ENCODE results near the gene MSRB1. TPM values are rescaled to one million over a fixed set of nuclear protein-coding genes. Genes with fewer than 3 reads are reported as not detected.

Gene MSRB1
- total and polyA plus RNA-seq, 2 donors (not counting 1 experiment from before 2014, with no cell fraction given) = 8.5 to 17.5 TPM

- peaks cover 5 to 6% of the 10 kb centered on the region in 2 donors for H3K4me1 ChIP-seq (ENCODE audit: control insufficient read depth in 2 of 2, insufficient read depth in 2 of 2, low read length in 2 of 2)
- intact Hi-C loops (cut with micrococcal nuclease) = no loop called here
- no peak for TF ChIP-seq EZH2 (IDR thresholded peaks at IDR 0.05; ENCODE audit: borderline replicate concordance, insufficient read depth, low read depth, low read length, poor library complexity, severe bottlenecking)
- Mint-ChIP-seq H3K9me3 (ENCODE audit: insufficient read depth) (no peaks in the 10 kb centered on the region), H3K4me1 (peaks cover 7% of the 10 kb centered on the region), H3K27me3 (peaks cover 32% of the 10 kb centered on the region), H3K4me3 (no peak overlapping the region), H3K27ac (no peak overlapping the region)
- ChIA-PET CTCF (interaction anchor here (0.6 to 1.2 kb wide), 2 partner anchors 8 to 356 kb away, joined by 3 to 4 read pairs; no protein-coding TSS in a partner anchor), POLR2A (no interaction called here)
- H3K4me3 ChIP-seq (ENCODE audit: control extremely low read depth in 1 of 5, extremely low read depth in 1 of 5, insufficient read depth in 1 of 5, low read depth in 2 of 5, low read length in 4 of 5) = no peak overlapping the region
- H3K4me2 ChIP-seq (replicated peaks; ENCODE audit: low read depth, low read length, poor library complexity, severe bottlenecking) = no peak overlapping the region
- H3K27me3 ChIP-seq (replicated peaks in 1 of 4; ENCODE audit: control extremely low read depth in 1 of 4, control insufficient read depth in 3 of 4, insufficient read depth in 4 of 4, low read length in 3 of 4) = peaks cover 0 to 55% (median 18%) of the 10 kb centered on the region in 4 experiments
- no peaks in the 10 kb centered on the region for H3K79me2 ChIP-seq (ENCODE audit: control insufficient read depth, insufficient read depth, low read length)
- peaks cover 0 to 6% (median 0%) of the 10 kb centered on the region in 3 donors for H3K9me3 ChIP-seq (ENCODE audit: control extremely low read depth in 1 of 3, control insufficient read depth in 2 of 3, insufficient read depth in 1 of 3, low read length in 2 of 3)
- no peak overlapping the region for H2AFZ ChIP-seq (ENCODE audit: insufficient read depth, low read depth, low read length, poor library complexity, severe bottlenecking)
- no peak overlapping the region for H3K27ac ChIP-seq (ENCODE audit: low read length in 2 of 2)
- no peak overlapping the region for H3K9ac ChIP-seq (ENCODE audit: low read length)
- H4K20me1 ChIP-seq (ENCODE audit: control insufficient read depth, insufficient read depth, low read length, poor library complexity, severe bottlenecking) = no peaks in the 10 kb centered on the region
- WGBS (ENCODE audit: insufficient coverage) = 78% methylated on average over 3 of the region's 5 CpGs
- ATAC-seq (ENCODE audit: low read depth) = no peak
- no peak for DNase-seq
- H3K36me3 ChIP-seq (replicated peaks in 1 of 2; ENCODE audit: control extremely low read depth in 1 of 2, control insufficient read depth in 1 of 2, extremely low read depth in 1 of 2, insufficient read depth in 2 of 2, low read length in 1 of 2) = no peaks in the 10 kb centered on the region
These were observed 18.9 kb downstream of the MSRB1 start for GRCh38 chr16:1924095-1924494.

- Mint-ChIP-seq H3K27ac (no peak overlapping the region), H3K4me3 (no peak overlapping the region), H3K9me3 (ENCODE audit: insufficient read depth) (no peaks in the 10 kb centered on the region), H3K4me1 (peaks cover 6% of the 10 kb centered on the region), H3K27me3 (peaks cover 32% of the 10 kb centered on the region)
- TF ChIP-seq CTCF (IDR thresholded peaks at IDR 0.05) (no peak), EZH2 (IDR thresholded peaks at IDR 0.05; ENCODE audit: borderline replicate concordance, insufficient read depth, low read depth, low read length, poor library complexity, severe bottlenecking) (no peak)
- Histone ChIP-seq H3K36me3 (replicated peaks in 1 of 2; ENCODE audit: control extremely low read depth in 1 of 2, control insufficient read depth in 1 of 2, extremely low read depth in 1 of 2, insufficient read depth in 2 of 2, low read length in 1 of 2) (no peaks in the 10 kb centered on the region), H3K27me3 (replicated peaks in 1 of 4; ENCODE audit: control extremely low read depth in 1 of 4, control insufficient read depth in 3 of 4, insufficient read depth in 4 of 4, low read length in 3 of 4) (peaks cover 0 to 61% (median 19%) of the 10 kb centered on the region in 4 experiments), H3K9me3 (ENCODE audit: control extremely low read depth in 1 of 3, control insufficient read depth in 2 of 3, insufficient read depth in 1 of 3, low read length in 2 of 3) (peaks cover 0 to 6% (median 0%) of the 10 kb centered on the region in 3 donors), H3K4me3 (ENCODE audit: control extremely low read depth in 1 of 5, extremely low read depth in 1 of 5, insufficient read depth in 1 of 5, low read depth in 2 of 5, low read length in 4 of 5) (no peak overlapping the region), H3K4me1 (ENCODE audit: control insufficient read depth in 2 of 2, insufficient read depth in 2 of 2, low read length in 2 of 2) (peaks cover 4 to 5% of the 10 kb centered on the region in 2 donors), H3K27ac (ENCODE audit: low read length in 2 of 2) (no peak overlapping the region), H3K79me2 (ENCODE audit: control insufficient read depth, insufficient read depth, low read length) (no peaks in the 10 kb centered on the region), H3K9ac (ENCODE audit: low read length) (no peak overlapping the region), H3K4me2 (replicated peaks; ENCODE audit: low read depth, low read length, poor library complexity, severe bottlenecking) (no peak overlapping the region), H2AFZ (ENCODE audit: insufficient read depth, low read depth, low read length, poor library complexity, severe bottlenecking) (no peak overlapping the region), H4K20me1 (ENCODE audit: control insufficient read depth, insufficient read depth, low read length, poor library complexity, severe bottlenecking) (no peaks in the 10 kb centered on the region)
- POLR2A ChIA-PET = no interaction called here
- intact Hi-C loops (cut with micrococcal nuclease) = no loop called here
- ATAC-seq (ENCODE audit: low read depth) (no peak), DNase-seq (no peak)
- CTCF ChIA-PET = interaction anchor here (1.2 kb wide), 1 partner anchor 9 kb away, joined by 3 read pairs; no protein-coding TSS in a partner anchor
- WGBS (ENCODE audit: insufficient coverage) = 6% methylated on average over 15 of the region's 24 CpGs
These were observed 19.5 kb downstream of the MSRB1 start for GRCh38 chr16:1923299-1924034.
